ENCODE data around the gene RASGRF2.

GRCh38 chr5:81180780-81181460 lies 220.8 kb downstream of the RASGRF2 start:
- TF ChIP-seq CTCF (IDR thresholded peaks at IDR 0.05) (no peak), POLR2A (IDR thresholded peaks at IDR 0.05) (no peak)
